NCI-H146 treated with DMSO at 0.1 percent for 48 hours (cell line): Measurements from ENCODE around the gene OXSR1.
"Not testable (repeated sequence)": the region's sequence is repeated elsewhere in the genome, so short reads cannot be mapped to it uniquely, and the experiment has no call there.

ENCODE experiments used
- DNase-seq: peaks from one replicate; lab custom pipeline; 2025; ENCODE audit not compliant: unreplicated experiment; lab: John Stamatoyannopoulos, UW

The OXSR1 gene

GRCh38 chr3:38141173-38141951, 24.0 kb upstream of the OXSR1 start:
- no peak for DNase-seq

GRCh38 chr3:38141952-38142273, 23.4 kb upstream of the OXSR1 start:
- no peak for DNase-seq

DNA sequence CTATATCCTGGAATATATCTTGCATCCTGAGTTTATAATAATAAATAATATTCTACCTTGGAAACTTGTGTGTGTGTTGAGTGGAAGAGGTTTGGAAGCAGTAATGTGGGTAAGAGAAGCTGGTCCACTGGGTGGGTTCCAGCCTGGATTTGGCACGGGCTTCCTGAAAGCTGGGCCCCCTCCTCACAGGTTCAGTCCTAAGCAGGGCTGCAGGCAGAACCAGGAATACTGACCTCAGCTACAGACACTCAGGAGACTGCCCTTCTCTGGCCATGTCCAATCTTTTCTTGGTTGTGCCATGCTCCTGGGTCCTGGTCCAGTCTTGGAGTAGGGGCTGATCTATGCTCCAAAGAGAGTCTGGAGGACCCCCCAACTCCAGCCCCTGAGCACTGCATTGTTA, 22.4 kb upstream of the OXSR1 start:
- DNase-seq = no peak

- DNase-seq = no peak
These were observed 21.8 kb upstream of the OXSR1 start for GRCh38 chr3:38143511-38143910.

- no peak for DNase-seq
These were observed 18.8 kb upstream of the OXSR1 start for GRCh38 chr3:38146504-38146903.

- no peak for DNase-seq
These were observed 17.9 kb upstream of the OXSR1 start for GRCh38 chr3:38147421-38147820.

- no peak for DNase-seq
These were observed 16.9 kb upstream of the OXSR1 start for GRCh38 chr3:38148311-38148882.

DNA sequence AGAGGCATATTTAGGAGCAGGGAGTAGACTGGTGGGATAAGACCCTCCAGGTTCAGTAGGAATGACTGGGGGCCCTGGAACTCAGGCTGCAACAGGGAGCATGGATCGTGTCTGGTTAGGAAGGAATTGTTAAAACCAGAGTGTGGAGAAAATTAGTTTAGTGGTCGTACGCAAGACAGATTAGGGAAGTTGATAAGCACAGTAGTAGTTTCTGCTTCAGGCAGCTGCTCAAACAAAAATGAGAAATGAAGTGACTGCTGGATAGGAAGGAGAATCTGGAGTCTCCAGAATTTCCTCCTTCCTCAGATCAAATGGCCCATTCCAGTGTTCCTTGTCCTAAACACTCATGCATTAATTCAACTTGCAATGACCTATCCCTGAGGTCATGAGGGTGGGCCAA, 15.6 kb upstream of the OXSR1 start:
- DNase-seq = no peak

GRCh38 chr3:38150780-38151528, 14.4 kb upstream of the OXSR1 start:
- DNase-seq = no peak

DNA sequence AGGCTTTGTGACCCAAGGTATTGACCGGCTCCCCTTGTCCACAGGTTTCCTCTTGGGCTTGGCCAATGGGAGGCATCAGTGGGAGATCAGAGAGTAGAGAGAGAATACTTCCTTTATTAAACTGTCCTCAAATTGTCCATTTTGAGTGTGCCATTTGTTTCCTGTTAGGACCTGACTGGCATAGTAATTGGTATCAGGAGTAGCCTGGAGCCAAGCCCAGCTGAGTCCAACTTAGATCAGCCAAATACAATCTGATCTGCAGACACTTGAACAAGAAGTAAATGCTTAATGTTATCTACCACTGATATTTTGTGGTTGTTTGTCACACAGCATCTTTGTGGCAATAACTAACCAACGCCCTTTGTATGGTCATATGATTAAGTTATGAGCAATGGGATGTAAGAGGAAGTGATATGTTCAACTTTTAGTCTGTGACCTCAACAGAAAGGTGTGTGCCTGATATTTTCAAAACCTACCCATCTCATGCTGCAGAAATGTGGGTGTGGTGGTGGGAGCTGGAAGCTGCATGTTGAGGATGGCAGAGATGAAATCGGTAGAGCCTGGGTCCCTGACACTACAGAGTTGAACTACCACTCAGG, 13.6 kb upstream of the OXSR1 start:
- DNase-seq = no peak

GRCh38 chr3:38152609-38153008, 12.7 kb upstream of the OXSR1 start:
- no peak for DNase-seq

DNA sequence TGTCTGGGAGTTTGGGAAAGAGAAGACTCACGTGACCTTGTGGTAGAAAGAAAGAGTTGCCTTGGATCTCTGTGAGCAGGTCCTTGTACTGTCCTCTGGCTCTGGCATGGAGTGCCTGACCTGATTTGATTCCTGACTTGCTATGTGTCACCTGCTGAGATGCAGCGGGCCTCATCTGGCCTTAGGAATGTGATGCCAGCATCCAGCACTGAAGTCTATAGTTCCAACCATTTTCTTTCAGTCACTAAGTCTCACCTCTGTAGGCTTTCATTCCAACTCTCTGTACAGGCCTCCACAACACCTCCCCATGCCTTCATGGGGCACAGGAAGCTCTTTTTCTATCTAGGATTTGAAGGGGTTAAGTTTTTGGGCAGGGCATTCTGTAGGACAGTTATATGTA, 12.1 kb upstream of the OXSR1 start:
- no peak for DNase-seq

DNA sequence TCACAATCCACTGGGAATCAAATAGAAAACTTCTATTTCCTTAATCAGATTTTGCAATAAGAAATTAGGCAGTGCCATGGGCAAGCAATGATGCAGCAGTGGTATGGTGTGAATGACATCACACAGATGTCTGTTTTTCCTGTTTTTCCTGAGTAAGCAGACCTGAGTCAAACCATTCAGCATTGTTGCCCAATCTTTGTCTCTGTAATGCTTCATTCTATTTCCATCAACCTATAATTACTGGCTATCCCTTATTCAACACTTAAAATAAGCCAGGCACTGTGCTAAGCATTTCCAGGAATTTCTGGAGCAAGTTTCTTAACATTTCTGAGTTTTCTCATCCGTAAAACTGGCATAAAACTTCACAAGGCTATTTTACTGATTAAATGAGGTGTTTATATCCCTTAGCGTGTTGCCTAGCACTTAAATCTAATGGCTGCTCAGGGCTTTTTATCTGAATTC, 11.3 kb upstream of the OXSR1 start:
- no peak for DNase-seq

DNA sequence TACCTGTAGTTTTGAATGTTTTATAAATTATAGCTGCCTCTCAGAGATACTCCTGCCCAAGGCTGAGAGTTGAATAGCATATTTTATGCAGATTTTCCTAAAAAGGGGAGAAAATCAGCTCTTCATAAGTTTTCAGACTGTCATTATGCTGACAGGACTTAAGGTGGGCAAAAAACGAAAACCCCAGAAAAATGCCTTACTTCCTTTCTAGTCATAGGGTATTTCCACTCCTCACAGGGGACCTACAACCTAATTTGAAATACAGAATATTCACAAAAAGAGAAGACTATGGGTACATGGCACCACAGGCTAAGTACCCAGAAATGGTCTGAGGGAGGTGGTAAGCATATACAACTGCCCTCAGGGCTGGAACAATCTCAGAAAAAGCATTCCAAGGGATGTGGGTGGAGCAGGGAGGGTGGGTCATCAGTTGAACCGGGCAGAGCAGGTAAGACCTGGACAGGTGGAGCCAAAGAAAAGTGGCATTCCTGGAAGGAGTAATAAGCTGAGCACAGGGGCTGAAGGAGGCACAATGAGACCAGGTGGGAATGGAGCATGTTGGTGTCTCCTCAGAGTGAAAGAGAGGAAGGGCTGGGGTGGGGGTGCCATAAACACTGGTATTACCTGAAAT, 10.6 kb upstream of the OXSR1 start:
- DNase-seq = no peak

GRCh38 chr3:38155825-38156224, 9.5 kb upstream of the OXSR1 start:
- no peak for DNase-seq

DNA sequence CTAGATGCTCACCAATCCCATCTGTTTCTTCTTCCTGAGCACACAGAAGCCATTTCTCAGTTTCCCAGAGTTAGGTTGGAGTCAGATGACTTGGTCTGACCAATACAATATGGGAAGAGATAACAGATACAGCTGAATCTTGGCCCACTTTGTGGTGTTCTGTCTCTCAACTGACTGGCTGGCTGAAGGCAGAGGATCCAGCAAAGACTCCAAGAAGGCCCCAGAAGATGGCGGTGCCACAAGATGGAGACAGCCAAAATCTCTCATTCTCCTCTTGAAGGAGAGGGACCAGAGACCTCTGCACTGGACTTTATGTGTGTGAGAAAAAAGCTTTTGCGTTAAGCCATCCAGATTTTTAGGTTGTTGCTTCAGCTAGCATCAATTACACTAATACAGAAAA, 8.2 kb upstream of the OXSR1 start:
- DNase-seq = no peak

DNA sequence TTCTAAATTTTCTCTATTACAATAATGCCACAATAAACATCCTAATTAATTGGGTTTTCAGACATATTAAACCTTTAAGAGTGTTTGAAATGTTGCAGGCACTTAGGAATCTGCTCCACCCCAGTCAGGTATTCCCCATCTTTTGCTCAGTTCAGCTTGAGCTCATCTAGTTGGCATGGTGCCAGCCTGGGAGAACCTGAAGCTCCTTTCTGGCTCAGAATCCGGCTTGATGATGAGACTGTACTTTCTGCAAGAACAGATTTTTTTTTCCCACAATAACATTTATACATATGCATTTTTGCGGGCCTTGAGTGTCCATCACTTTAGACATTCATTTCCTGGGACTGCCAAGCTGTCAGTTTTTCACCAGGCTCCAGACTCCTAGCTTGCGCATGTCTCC, 7.7 kb upstream of the OXSR1 start:
- DNase-seq = no peak

DNA sequence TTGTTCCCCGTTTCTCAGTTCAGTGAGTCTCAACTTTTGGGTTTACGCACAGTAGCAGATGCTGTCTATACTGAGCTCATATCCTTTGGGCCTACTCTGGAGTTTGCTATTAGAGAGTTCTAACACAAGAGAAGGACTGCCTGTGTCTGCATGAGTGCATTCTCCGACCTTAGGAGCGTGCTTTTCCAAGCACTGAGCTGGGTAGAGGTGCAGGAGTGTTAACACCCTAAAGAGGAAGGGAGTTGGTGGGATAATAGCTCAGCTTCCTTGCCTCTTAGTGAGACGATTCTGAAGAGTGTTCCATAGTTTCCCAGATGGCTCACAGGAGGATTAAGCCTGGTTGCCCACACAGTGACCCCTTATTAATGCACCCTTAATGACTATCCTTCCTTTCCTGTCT, 6.9 kb upstream of the OXSR1 start:
- no peak for DNase-seq

GRCh38 chr3:38160704-38161103, 4.6 kb upstream of the OXSR1 start:
- DNase-seq = not testable (repeated sequence)

GRCh38 chr3:38163117-38163840, 2.1 kb upstream of the OXSR1 start:
- no peak for DNase-seq
